Activated gamma-delta T cell treated with anti-CD3 and anti-CD28 coated beads, Interleukin-2, amount 50 U/mL, for 16 hours (primary cell): Measurements from ENCODE around the gene ZP2.
"Not testable (repeated sequence)": the region's sequence is repeated elsewhere in the genome, so short reads cannot be mapped to it uniquely, and the experiment has no call there.

ENCODE experiments used
- DNase-seq: peaks from one replicate; pipeline ENCODE4 v3.0.0-alpha.2; 2020; ENCODE audit warnings: low read depth

Gene ZP2

GRCh38 chr16:21214086-21214485, 2.7 kb upstream of the ZP2 start:
- DNase-seq = no peak

- no peak for DNase-seq
Measured at GRCh38 chr16:21208446-21209230, 2.7 kb downstream of the ZP2 start.

- DNase-seq = no peak
Measured at GRCh38 chr16:21206550-21206949, 4.8 kb downstream of the ZP2 start.

GRCh38 chr16:21205303-21205702, 6.1 kb downstream of the ZP2 start:
- no peak for DNase-seq

- DNase-seq = no peak
Measured at GRCh38 chr16:21203155-21203797, 8.1 kb downstream of the ZP2 start.

GRCh38 chr16:21199607-21200218, 11.7 kb downstream of the ZP2 start:
- no peak for DNase-seq

- no peak for DNase-seq
Measured at GRCh38 chr16:21197621-21198020, 13.8 kb downstream of the ZP2 start.

GRCh38 chr16:21197112-21197511, 14.3 kb downstream of the ZP2 start:
- DNase-seq = no peak

GRCh38 chr16:21195330-21195729, 16.0 kb downstream of the ZP2 start:
- not testable (repeated sequence) for DNase-seq

GRCh38 chr16:21194771-21195301, 16.5 kb downstream of the ZP2 start:
- no peak for DNase-seq

- no peak for DNase-seq
Measured at GRCh38 chr16:21192991-21193390, 18.4 kb downstream of the ZP2 start.

- no peak for DNase-seq
Measured at GRCh38 chr16:21190599-21190998, 20.8 kb downstream of the ZP2 start.

GRCh38 chr16:21190013-21190412, 21.4 kb downstream of the ZP2 start:
- DNase-seq = no peak

GRCh38 chr16:21189311-21189710, 22.1 kb downstream of the ZP2 start:
- DNase-seq = no peak

GRCh38 chr16:21186326-21186691, 25.1 kb downstream of the ZP2 start:
- no peak for DNase-seq

GRCh38 chr16:21185659-21186325, 25.6 kb downstream of the ZP2 start:
- DNase-seq = no peak

GRCh38 chr16:21184834-21185233, 26.5 kb downstream of the ZP2 start:
- no peak for DNase-seq

- no peak for DNase-seq
Measured at GRCh38 chr16:21183995-21184394, 27.4 kb downstream of the ZP2 start.

GRCh38 chr16:21179983-21180365, 31.4 kb downstream of the ZP2 start:
- DNase-seq = no peak

- no peak for DNase-seq
Measured at GRCh38 chr16:21179126-21179982, 32.0 kb downstream of the ZP2 start.

GRCh38 chr16:21175397-21175796, 36.0 kb downstream of the ZP2 start:
- no peak for DNase-seq

GRCh38 chr16:21172650-21173049, 38.7 kb downstream of the ZP2 start:
- no peak for DNase-seq
